IPS-11a (cell line): ENCODE results near the gene TPCN2.
"Not testable (repeated sequence)": the region's sequence is repeated elsewhere in the genome, so short reads cannot be mapped to it uniquely, and the experiment has no call there.

Experiments
- H3K4me3 ChIP-seq: one replicate; pipeline ENCODE4 v1.5.1; 2013; ENCODE audit warnings: low read depth, low read length, control low read depth

The TPCN2 gene

DNA sequence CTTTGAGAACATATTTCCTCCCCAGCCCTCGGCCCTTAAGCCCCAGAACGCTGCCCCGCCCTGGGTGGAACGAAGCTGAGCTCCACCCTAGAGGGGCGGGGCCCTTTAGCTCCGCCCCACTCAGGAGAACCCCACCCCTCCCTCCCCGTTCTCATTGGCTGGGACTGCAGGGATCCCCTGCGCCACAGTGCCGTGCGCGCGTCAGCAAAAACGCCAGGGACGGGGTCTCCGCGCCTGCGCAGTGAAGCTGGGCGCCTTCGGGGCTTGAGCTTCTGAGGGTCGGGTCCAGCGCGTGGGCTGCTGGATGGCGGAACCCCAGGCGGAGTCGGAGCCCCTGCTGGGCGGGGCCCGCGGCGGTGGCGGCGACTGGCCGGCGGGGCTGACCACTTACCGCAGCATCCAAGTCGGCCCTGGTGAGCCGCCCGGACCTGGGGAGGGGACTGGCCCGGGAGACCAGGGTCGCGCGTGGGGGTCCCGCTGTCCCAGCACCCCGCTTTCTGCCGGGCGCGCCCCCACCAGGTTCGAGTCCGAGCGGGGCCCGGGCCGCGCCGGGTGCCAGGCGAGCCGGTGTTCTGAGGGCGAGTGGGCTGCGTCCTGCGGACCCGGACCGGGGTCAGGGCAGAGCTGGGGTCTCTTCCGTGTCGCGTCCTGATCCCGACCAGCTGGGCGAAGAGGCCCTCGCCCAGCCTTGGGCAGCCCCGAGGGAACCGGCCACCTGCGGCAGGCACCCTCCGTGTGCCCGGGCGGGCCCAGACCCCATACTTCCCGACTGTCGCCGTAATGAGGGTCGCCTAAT, at the start of gene TPCN2:
TSS of gene TPCN2 (plus strand) at position 239 of the 796 bp plus-strand sequence. CDS start at position 305, 66 bp downstream.
- H3K4me3 ChIP-seq, result peak within 1 kb of the TSS; percentile 64

GRCh38 chr11:68999093-68999747, 49.5 kb upstream of the TPCN2 start:
- H3K4me3 ChIP-seq, result no peak overlapping the region

DNA sequence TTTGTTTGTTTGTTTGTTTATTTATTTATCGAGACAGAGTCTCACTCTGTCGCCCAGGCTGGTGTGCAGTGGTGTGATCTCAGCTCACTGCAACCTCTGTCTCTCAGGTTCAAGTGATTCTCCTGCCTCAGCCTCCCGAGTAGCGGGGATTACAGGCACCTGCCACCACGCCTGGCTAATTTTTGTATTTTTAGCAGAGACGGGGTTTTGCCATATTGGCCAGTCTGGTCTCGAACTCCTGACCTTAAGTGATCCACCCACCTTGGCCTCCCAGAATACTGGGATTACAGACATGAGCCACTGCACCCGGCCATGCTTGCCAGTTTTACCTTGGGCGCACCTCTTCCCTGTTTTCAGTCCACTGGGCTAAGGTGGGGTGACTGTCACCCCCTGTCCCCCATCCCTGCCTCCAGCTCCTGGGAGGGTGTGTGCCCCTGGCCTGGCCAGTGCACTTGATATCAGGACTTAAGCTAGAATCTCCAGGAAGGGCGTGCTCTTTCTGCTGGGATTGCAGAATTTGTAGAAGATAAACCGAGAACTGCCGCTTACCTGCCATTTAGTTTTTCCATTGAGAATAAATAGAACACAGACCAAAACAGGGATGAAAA, 48.9 kb upstream of the TPCN2 start:
- H3K4me3 ChIP-seq, result not testable (repeated sequence)

GRCh38 chr11:69000391-69000790, 48.3 kb upstream of the TPCN2 start:
- no peak overlapping the region for H3K4me3 ChIP-seq

DNA sequence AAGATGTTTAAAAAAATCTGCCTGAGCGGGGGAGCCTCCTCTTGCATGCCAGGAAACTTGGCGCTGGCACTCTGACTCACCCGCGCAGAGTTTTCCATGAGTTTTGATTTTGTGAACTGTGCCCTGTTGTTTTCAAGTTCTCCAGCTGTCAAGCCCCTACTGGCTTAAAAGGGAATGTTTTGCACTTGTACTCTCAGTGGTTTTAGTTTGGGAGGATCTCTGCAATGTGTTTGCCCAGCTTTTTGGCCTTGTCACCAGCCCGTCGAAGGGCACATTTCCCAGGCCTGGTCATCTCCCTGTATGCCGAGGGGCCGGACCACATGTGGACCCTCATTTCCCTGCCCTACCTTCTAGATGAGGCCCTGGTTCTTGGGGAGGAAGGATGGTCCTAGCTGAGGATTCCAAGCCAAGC, 47.9 kb upstream of the TPCN2 start:
- no peak overlapping the region for H3K4me3 ChIP-seq

DNA sequence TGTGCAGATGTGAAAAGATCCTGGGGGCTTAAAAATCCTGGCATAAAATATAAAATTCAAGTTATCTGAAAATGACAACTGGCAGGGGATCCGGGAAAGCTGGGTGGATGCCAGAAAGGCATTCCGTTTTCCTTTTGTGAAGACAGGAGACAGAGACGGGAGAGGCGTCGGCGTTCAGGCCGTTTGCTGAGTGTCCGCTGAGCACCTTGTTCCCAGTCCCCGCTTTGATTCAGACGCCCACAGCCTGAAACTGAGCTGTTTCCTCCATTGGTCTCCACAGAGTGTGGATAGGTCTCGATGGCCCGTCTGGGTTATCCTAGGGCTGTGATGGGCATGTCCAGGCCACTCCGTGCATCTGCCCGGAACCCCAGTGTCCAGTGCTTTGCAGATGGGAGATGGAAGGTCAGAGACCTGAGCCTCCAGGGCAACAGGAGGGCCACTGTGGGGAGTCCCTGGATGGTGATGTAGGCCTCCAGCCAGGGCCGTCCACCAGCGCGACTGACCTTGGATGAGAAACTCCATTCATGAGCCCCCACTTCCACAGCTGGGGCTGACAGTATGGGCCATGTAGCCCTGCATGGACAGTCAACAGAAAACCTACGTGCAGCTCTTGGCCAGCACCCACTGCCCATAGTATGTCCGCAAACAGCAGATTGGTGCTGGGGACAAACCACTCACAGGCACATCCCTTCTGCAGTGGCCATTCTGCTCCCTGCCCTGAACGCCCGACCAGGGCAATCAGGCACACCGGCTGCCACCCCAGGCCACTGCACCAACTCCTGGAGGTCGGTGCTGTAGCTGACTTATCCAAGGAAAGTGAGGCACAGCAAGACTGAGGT, 47.3 kb upstream of the TPCN2 start:
- H3K4me3 ChIP-seq, result no peak overlapping the region

- no peak overlapping the region for H3K4me3 ChIP-seq
These were observed 46.6 kb upstream of the TPCN2 start for GRCh38 chr11:69002110-69002569.

DNA sequence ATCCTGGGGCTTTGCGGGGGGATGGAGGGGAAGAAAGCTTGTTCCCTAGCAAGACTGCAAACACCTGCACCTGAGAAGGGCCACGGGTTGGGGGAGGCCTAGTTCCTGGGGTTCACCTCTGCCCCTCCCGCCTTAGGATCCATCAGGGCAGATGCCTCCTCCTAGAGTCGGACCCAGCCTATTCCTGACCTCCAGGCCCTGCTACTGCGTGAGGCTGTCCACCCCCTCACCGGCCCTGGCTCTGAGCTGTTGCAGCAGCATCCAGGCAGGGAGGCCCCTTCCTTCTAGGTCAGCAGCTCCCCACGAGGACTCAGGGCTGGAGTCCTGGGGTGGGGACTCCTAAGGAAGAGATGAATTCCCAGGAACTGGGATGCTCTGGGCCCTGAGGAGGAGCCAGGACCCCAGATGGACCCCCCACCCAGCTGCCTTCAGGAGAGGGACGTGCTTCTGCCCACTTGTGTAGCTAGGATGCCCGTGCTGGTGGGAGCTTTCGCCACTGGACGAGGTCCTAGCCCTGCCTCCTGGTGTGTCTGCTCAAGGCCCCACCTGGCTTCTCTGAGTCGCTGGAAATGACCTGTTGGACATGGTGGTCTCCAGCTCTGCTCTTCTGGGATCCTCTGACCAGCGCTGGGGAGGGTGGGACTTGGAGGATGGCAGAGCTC, 46.0 kb upstream of the TPCN2 start:
- H3K4me3 ChIP-seq, result no peak overlapping the region

DNA sequence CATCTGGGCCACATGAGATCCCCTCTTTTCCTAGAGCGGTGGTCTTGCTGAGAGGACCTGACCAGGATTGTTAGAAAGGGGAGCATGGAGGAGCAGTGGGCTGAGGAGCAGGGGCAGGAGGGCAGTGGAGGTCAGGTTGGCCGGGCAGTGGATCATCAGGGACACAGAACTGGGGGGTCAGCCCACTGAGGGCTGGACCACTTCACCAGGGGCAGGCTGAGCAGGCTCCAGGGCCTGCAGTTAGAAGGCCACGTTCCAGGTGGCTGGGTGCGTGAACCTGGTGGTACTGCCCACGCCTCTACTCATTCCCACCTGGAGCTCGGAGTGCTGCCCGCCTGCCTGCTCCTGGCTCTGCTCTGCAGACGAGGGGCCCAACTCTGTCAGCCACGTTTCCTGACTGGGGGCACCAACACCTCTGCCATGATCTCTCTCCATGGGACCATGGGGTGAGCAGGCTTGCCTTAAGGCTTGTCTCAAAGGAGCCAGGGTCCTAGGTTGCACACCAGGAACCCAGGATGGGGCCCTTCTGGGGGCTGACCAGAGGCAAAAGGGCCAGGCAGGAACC, 45.3 kb upstream of the TPCN2 start:
- H3K4me3 ChIP-seq, result no peak overlapping the region

DNA sequence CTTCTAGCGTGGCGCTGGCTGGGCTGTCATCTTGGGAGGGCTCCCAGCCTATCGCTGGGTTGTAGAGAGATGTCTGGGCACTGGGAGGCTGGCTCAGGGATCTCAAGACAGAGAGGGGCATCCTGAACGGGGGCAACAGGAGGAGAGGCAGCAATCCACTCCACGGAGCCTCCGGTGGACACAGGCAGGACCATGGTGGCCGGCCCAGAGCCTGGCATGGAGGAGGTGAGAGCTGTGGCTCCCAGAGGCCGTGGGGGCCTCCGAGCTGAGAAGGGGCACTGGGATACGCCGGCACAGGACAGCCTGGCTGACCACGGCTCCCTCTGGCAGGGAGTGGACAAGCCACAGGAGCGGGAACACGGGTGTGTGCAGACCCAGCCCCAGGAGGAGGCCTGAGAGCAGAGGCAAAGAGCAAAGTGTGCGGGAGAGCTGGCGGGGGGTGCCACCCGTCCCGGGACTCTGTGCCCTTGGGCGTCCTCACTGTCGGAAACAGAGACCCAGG, 44.8 kb upstream of the TPCN2 start:
- H3K4me3 ChIP-seq, result no peak overlapping the region

- no peak overlapping the region for H3K4me3 ChIP-seq
These were observed 44.1 kb upstream of the TPCN2 start for GRCh38 chr11:69004411-69005182.

- no peak overlapping the region for H3K4me3 ChIP-seq
These were observed 43.5 kb upstream of the TPCN2 start for GRCh38 chr11:69005183-69005630.

- H3K4me3 ChIP-seq, result no peak overlapping the region
These were observed 42.9 kb upstream of the TPCN2 start for GRCh38 chr11:69005631-69006368.

DNA sequence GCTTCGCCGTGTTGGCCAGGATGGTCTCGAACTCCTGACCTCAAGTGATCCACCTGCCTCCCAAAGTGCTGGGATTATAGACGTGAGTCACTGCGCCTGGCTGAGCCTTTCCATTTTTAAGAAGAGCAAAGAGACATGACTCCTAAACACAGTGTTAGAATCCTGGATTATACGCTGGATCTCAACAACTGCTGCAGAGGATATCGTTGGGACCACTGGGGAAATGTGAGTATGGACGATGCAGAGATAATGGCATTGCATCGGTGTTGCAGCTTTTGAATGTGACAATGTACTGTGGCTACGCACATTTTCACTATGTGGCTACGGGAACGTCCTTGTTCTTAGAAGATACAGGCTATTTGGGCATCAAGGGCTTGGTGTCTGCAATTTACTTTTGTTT, 41.9 kb upstream of the TPCN2 start:
- no peak overlapping the region for H3K4me3 ChIP-seq

DNA sequence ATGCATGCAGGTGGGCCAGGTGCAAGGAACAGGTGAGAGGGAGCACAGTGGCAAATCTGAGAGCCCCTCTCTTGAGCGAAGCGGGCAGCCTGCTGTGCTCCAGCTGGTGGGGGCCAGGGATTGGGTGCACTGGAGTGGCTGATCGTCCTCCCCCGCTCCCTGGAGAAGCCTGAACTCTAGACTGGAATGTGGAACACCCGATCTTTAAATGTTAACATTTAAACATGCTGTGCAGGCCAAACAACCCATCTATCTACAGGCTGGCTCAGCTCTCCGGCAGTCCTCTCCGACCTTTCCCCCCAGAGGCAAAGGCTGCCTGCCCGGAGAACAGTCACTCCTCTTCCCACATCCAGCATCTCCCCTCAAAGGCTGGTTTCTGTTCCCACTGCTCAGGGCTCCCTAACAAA, 40.8 kb upstream of the TPCN2 start:
- no peak overlapping the region for H3K4me3 ChIP-seq

GRCh38 chr11:69008737-69009440, 39.8 kb upstream of the TPCN2 start:
- H3K4me3 ChIP-seq, result no peak overlapping the region

DNA sequence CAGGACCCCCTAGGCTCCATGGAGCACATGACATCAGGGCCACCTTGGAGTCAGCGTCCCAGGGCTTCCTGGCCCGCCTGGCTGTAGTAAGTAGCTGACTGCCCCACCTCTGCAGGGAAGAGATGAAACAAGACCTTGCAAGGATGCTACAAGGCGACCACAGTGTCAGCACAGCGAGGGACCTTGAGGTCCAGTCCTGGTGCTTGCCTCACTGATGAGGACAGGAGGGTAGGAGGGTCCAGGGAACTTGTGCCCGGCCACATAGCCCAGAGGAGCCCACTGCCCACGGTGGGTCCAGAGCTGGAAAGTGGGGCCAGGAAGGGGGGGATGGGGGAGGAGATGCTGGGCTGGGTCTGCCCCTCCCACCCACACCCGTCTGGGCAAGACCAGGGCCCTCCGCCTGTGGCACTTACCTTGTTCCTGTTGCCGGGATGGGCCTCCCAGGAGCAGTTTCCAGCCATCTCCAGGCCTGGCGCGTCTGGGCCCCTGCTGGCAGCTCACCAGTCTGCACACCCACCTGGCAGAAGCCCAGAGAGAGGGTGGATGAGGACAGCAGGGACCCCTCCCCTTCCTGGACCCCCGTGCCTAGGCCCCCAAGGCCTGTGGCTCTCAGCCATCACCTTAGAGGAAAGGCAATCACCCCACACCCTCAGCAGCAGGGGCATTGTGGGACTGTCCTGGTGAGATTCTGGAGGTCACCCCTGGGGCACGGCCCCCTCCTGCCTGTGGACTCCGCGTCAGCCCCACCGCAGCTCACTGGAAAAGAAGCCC, 39.1 kb upstream of the TPCN2 start:
- H3K4me3 ChIP-seq, result no peak overlapping the region
